H9 (cell line): ENCODE measurements around the gene VIPR1. TPM values are rescaled to one million over a fixed set of nuclear protein-coding genes. Genes with fewer than 3 reads are reported as not detected.

Source experiments
- DNase-seq: peaks from one replicate; pipeline ENCODE4 v3.0.0-alpha.2; 2017
- H2AFZ ChIP-seq: one replicate; pipeline ENCODE4 v1.6.1; 2013; ENCODE audit warnings: mild to moderate bottlenecking, low read length, control low read depth, moderate library complexity
- H2AK5ac ChIP-seq: 2 replicates; pipeline ENCODE4 v1.6.1; 2013; ENCODE audit warnings: low read length, control low read depth, mixed read lengths; ENCODE audit not compliant: insufficient read length
- H2BK120ac ChIP-seq: one replicate; pipeline ENCODE4 v1.6.1; 2013; ENCODE audit warnings: low read depth, mild to moderate bottlenecking, low read length, control low read depth, inconsistent platforms; ENCODE audit not compliant: poor library complexity, severe bottlenecking
- H2BK12ac ChIP-seq: 2 replicates; pipeline ENCODE4 v1.6.1; 2013; ENCODE audit warnings: low read length, control low read depth, mixed read lengths, low read depth; ENCODE audit not compliant: insufficient read length
- H2BK15ac ChIP-seq: 2 replicates; pipeline ENCODE4 v1.6.1; 2013; ENCODE audit warnings: low read depth, low read length, control low read depth
- H2BK20ac ChIP-seq: one replicate; pipeline ENCODE4 v1.6.1; 2013; ENCODE audit warnings: low read depth, mild to moderate bottlenecking, low read length, control low read depth, inconsistent platforms; ENCODE audit not compliant: poor library complexity, severe bottlenecking
- H2BK5ac ChIP-seq: 2 replicates; pipeline ENCODE4 v1.6.1; 2013; ENCODE audit warnings: low read length, control low read depth, mixed read lengths; ENCODE audit not compliant: insufficient read length
- H3K14ac ChIP-seq: 2 replicates; pipeline ENCODE4 v1.6.1; 2013; ENCODE audit warnings: low read length, control low read depth; ENCODE audit not compliant: insufficient read depth
- H3K18ac ChIP-seq: 2 replicates; pipeline ENCODE4 v1.6.1; 2013; ENCODE audit warnings: low read depth, mild to moderate bottlenecking, mixed read lengths, low read length, control low read depth; ENCODE audit not compliant: insufficient read length
- H3K23ac ChIP-seq: 2 replicates; pipeline ENCODE4 v1.6.1; 2013; ENCODE audit warnings: low read length, control low read depth, mixed read lengths, low read depth; ENCODE audit not compliant: insufficient read length
- H3K23me2 ChIP-seq: 2 replicates; pipeline ENCODE4 v1.6.1; 2013; ENCODE audit warnings: low read depth, mild to moderate bottlenecking, mixed read lengths, low read length, control low read depth; ENCODE audit not compliant: insufficient read length, poor library complexity, severe bottlenecking
- H3K27ac ChIP-seq: 2 replicates; pipeline ENCODE4 v1.5.1; 2013; ENCODE audit warnings: low read length, control low read depth, mixed read lengths, low read depth; ENCODE audit not compliant: insufficient read length
- H3K27me3 ChIP-seq: 2 replicates; pipeline ENCODE4 v1.6.1; 2013; ENCODE audit warnings: low read length, control low read depth, inconsistent platforms; ENCODE audit not compliant: insufficient read depth
- H3K4ac ChIP-seq: 2 replicates; pipeline ENCODE4 v1.6.1; 2013; ENCODE audit warnings: low read depth, mild to moderate bottlenecking, control low read depth, inconsistent platforms, low read length, moderate library complexity
- H3K4me1 ChIP-seq: 2 replicates; pipeline ENCODE4 v1.6.1; 2013; ENCODE audit warnings: low read length, control low read depth, inconsistent platforms; ENCODE audit not compliant: insufficient read depth
- H3K4me2 ChIP-seq: 2 replicates; pipeline ENCODE4 v1.6.1; 2013; ENCODE audit warnings: low read length, control low read depth, mixed read lengths; ENCODE audit not compliant: insufficient read length, insufficient read depth
- H3K56ac ChIP-seq: 2 replicates; pipeline ENCODE4 v1.6.1; 2013; ENCODE audit warnings: low read depth, mild to moderate bottlenecking, mixed read lengths, low read length, control low read depth; ENCODE audit not compliant: insufficient read length
- H3K79me1 ChIP-seq: 2 replicates; pipeline ENCODE4 v1.6.1; 2013; ENCODE audit warnings: low read depth, mild to moderate bottlenecking, moderate library complexity, low read length, control low read depth, inconsistent platforms; ENCODE audit not compliant: insufficient read depth, poor library complexity, severe bottlenecking
- H3K79me2 ChIP-seq: 2 replicates; pipeline ENCODE4 v1.6.1; 2013; ENCODE audit warnings: low read length, control low read depth, inconsistent platforms; ENCODE audit not compliant: insufficient read depth
- H3K9ac ChIP-seq: 2 replicates; pipeline ENCODE4 v1.6.1; 2013; ENCODE audit warnings: low read length, control low read depth, mixed read lengths; ENCODE audit not compliant: insufficient read length; ENCODE audit errors: extremely low read depth
- H3K9me3 ChIP-seq: one replicate; pipeline ENCODE4 v1.6.1; 2013; ENCODE audit warnings: low read depth, low read length, inconsistent platforms; ENCODE audit not compliant: control insufficient read depth
- H3T11ph ChIP-seq: one replicate; pipeline ENCODE4 v1.6.1; 2013; ENCODE audit warnings: mild to moderate bottlenecking, low read length, control low read depth, inconsistent platforms
- H4K20me1 ChIP-seq: one replicate; pipeline ENCODE4 v1.6.1; 2013; ENCODE audit not compliant: control insufficient read depth, insufficient read length, insufficient read depth
- H4K5ac ChIP-seq: 2 replicates; pipeline ENCODE4 v1.6.1; 2013; ENCODE audit warnings: low read depth, mild to moderate bottlenecking, mixed read lengths, low read length, control low read depth; ENCODE audit not compliant: insufficient read length
- H4K8ac ChIP-seq: replicated peaks from 2 replicates; pipeline ENCODE4 v1.6.1; 2013; ENCODE audit warnings: low read length, control low read depth, mixed read lengths, low read depth; ENCODE audit not compliant: insufficient read length
- H4K91ac ChIP-seq: 2 replicates; pipeline ENCODE4 v1.6.1; 2013; ENCODE audit warnings: low read depth, mild to moderate bottlenecking, moderate library complexity, mixed read lengths, low read length, control low read depth; ENCODE audit not compliant: insufficient read length
- H3K27ac Mint-ChIP-seq, 3 experiments: 2 replicates in 2 of 3; 3 replicates in 1 of 3; pipeline ENCODE4 v1.8.0; 2020 to 2021; ENCODE audit warnings: mixed read lengths in 3 of 3, mild to moderate bottlenecking in 1 of 3, moderate library complexity in 1 of 3
- H3K27me3 Mint-ChIP-seq: 2 replicates; pipeline ENCODE4 v1.8.0; 2021; ENCODE audit warnings: low read depth, mild to moderate bottlenecking, moderate library complexity, mixed read lengths
- H3K36me3 Mint-ChIP-seq, 3 experiments: 2 replicates in 2 of 3; 3 replicates in 1 of 3; pipeline ENCODE4 v1.8.0; 2020 to 2021; ENCODE audit warnings: low read depth in 3 of 3, mixed read lengths in 3 of 3; ENCODE audit not compliant: insufficient read depth in 1 of 3
- H3K4me1 Mint-ChIP-seq, 2 experiments: 2 replicates each; pipeline ENCODE4 v1.8.0; 2020; ENCODE audit warnings: mixed read lengths in 2 of 2
- H3K4me3 Mint-ChIP-seq, 2 experiments: 2 replicates in 1 of 2; 3 replicates in 1 of 2; pipeline ENCODE4 v1.8.0; 2020 to 2021; ENCODE audit warnings: mild to moderate bottlenecking in 2 of 2, mixed read lengths in 2 of 2, moderate library complexity in 1 of 2
- H3K9me3 Mint-ChIP-seq, 2 experiments: 2 replicates in 1 of 2; 3 replicates in 1 of 2; pipeline ENCODE4 v1.8.0; 2020; ENCODE audit warnings: mild to moderate bottlenecking in 2 of 2, mixed read lengths in 2 of 2, moderate library complexity in 1 of 2
- CTCF ChIP-seq: fragments of 200-600 bp; sonication (generic); conservative IDR thresholded peaks from 3 replicates; pipeline ENCODE4 v1.8.0; 2021; ENCODE audit warnings: antibody characterized with exemption, mild to moderate bottlenecking
- WGBS: extraction: QIAGEN DNeasy Blood & Tissue Kit; methylation state at CpG from one replicate; pipeline ENCODE4 v1.1.7; 2013; ENCODE audit warnings: missing lambda C conversion rate, low lambda C conversion rate, mixed read lengths; ENCODE audit not compliant: insufficient read length; ENCODE audit errors: extremely low coverage; 5-methylcytosine and 5-hydroxymethylcytosine counted together
- total RNA-seq: library from RNA; stranded (reverse); gene quantifications from 2 replicates; pipeline ENCODE4 v1.2.1, GENCODE V29; 2021

VIPR1 gene
- total RNA-seq, 1 experiment from 2014 or later = 6.5 TPM

GRCh38 chr3:42509111-42509510, 6.7 kb downstream of the VIPR1 start:
- Histone ChIP-seq H2BK20ac (no peak overlapping the region), H4K5ac (no peak overlapping the region), H3K79me2 (no peaks in the 10 kb centered on the region), H2AK5ac (no peak overlapping the region), H3K27me3 (no peaks in the 10 kb centered on the region), H3K14ac (no peak overlapping the region), H3K9me3 (no peaks in the 10 kb centered on the region), H2BK15ac (no peak overlapping the region), H3K56ac (no peak overlapping the region), H3K23me2 (no peaks in the 10 kb centered on the region), H4K91ac (no peak overlapping the region), H4K20me1 (no peaks in the 10 kb centered on the region), H2BK120ac (no peak overlapping the region), H3K79me1 (no peaks in the 10 kb centered on the region), H3K9ac (no peak overlapping the region), H2BK12ac (no peak overlapping the region), H3K4ac (no peak overlapping the region), H3K23ac (no peak overlapping the region), H3K4me2 (no peak overlapping the region), H4K8ac (no peak overlapping the region), H3K18ac (no peak overlapping the region), H3K27ac (no peak overlapping the region), H2AFZ (no peak overlapping the region), H3T11ph (no peak overlapping the region), H2BK5ac (no peak overlapping the region), H3K4me1 (peaks cover 7% of the 10 kb centered on the region; the same call in 1 of the 2 replicates)
- peaks cover 22 to 23% of the 10 kb centered on the region in 2 experiments for H3K4me1 Mint-ChIP-seq
- no peaks in the 10 kb centered on the region for H3K9me3 Mint-ChIP-seq
- no CpG with 5 or more reads among the region's 3 CpGs for WGBS
- H3K36me3 Mint-ChIP-seq = peaks cover 0 to 2% (median 0%) of the 10 kb centered on the region in 3 experiments; a peak in 1 of 7 replicates
- H3K27ac Mint-ChIP-seq = no peak overlapping the region
- peaks cover 12% of the 10 kb centered on the region for H3K27me3 Mint-ChIP-seq
- no peak for DNase-seq
- no peak for TF ChIP-seq CTCF
- no peak overlapping the region for H3K4me3 Mint-ChIP-seq
